Measurements from ENCODE around the gene CCNJ.

CCNJ gene

DNA sequence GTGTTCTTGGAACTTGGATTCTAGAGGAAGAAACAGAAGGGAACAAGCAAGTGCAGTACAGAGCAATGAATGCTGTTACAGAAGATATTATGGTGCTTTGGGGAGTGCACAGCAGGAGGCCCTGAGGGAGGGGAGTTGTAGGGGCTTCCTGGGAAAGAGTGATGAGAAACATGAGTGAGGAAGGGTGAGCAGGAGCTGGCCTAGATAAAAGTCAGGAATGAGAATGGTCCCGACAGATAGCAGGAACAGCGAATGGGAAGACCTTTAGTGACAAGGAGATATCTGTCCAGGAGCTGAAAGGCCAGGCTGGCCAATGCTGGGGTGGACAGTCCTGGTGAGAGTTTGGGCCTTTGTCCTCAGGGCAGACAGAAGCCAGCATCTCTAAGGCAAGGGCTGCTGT, 20.6 kb upstream of the CCNJ start:
- H3K4me3 ChIP-seq (ENCODE audit: low read depth, low read length) = no peak overlapping the region
- TF ChIP-seq, protein P1, sequence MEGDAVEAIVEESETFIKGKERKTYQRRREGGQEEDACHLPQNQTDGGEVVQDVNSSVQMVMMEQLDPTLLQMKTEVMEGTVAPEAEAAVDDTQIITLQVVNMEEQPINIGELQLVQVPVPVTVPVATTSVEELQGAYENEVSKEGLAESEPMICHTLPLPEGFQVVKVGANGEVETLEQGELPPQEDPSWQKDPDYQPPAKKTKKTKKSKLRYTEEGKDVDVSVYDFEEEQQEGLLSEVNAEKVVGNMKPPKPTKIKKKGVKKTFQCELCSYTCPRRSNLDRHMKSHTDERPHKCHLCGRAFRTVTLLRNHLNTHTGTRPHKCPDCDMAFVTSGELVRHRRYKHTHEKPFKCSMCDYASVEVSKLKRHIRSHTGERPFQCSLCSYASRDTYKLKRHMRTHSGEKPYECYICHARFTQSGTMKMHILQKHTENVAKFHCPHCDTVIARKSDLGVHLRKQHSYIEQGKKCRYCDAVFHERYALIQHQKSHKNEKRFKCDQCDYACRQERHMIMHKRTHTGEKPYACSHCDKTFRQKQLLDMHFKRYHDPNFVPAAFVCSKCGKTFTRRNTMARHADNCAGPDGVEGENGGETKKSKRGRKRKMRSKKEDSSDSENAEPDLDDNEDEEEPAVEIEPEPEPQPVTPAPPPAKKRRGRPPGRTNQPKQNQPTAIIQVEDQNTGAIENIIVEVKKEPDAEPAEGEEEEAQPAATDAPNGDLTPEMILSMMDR (IDR thresholded peaks at IDR 0.05; ENCODE audit: low read depth, low read length) = no peak

DNA sequence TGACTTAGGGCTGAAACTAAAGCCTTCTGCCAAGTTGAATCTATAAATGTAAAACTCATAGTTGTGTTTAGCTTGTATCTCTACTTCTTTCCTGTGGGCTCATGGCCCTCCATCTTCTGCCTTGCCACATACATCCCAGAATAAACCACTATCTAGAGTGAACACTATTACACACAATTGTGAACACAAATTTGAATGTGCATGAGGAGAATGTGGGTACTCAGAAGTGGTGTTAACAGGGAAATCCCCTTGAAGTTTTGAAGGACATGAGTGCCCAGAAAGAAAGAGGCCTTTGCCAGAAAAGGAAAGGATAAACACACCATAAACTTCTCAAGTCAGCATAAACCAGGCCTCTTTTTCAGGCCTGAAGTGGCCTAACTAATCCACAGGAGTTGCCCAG, 20.2 kb upstream of the CCNJ start:
- TF ChIP-seq, protein P1 (IDR thresholded peaks at IDR 0.05; ENCODE audit: low read depth, low read length) = no peak

DNA sequence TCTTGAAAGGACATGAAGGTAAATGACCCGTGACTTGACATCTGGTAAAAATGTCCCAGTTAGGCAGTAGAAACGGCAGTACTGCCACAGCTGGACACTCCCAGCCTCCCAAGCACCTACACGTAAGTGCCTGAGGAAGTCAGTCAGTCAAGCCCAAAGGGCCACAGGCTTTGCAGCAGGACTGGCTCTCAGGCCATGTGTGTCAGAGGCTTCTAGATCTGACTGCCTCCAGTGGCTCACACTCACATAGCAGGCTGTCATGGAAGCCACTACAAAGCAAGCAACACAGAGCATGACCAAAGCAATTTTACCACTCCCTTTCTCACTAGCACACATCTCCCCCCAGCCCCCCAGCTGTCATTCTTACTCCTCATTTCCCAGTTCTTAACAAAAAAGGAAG, 17.8 kb upstream of the CCNJ start:
- no peak overlapping the region for H3K4me3 ChIP-seq (ENCODE audit: low read depth, low read length)
- TF ChIP-seq, protein P1 (IDR thresholded peaks at IDR 0.05; ENCODE audit: low read depth, low read length) = 0 out of 2 replicates have a peak, but pooled peaks have one; percentile 4

More for the DNA sequence above, 20.2 kb upstream of the CCNJ start:
- H3K4me3 ChIP-seq (ENCODE audit: low read depth, low read length) = no peak overlapping the region

DNA sequence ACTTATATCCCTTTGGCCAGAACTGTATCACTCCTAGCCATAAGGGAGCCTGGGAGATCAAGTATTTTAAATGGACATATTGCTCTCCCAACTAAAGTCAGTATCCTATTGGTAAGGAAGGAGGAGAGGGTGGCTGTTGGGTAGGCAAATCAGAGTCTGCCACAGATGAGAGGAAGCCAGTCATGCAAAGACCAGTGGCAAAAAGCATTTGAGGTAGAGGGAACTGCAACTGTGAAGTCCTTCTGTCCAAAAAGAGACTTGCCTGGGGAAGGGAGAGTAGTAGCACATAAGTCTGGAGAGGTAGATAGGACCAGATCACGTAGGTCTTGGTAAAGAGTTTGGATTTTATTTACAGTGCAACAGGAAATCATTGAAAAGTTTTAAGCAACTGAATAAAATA, 8.8 kb upstream of the CCNJ start:
- H3K4me3 ChIP-seq (ENCODE audit: low read depth, low read length) = no peak overlapping the region
- TF ChIP-seq, protein P1 (IDR thresholded peaks at IDR 0.05; ENCODE audit: low read depth, low read length) = no peak

DNA sequence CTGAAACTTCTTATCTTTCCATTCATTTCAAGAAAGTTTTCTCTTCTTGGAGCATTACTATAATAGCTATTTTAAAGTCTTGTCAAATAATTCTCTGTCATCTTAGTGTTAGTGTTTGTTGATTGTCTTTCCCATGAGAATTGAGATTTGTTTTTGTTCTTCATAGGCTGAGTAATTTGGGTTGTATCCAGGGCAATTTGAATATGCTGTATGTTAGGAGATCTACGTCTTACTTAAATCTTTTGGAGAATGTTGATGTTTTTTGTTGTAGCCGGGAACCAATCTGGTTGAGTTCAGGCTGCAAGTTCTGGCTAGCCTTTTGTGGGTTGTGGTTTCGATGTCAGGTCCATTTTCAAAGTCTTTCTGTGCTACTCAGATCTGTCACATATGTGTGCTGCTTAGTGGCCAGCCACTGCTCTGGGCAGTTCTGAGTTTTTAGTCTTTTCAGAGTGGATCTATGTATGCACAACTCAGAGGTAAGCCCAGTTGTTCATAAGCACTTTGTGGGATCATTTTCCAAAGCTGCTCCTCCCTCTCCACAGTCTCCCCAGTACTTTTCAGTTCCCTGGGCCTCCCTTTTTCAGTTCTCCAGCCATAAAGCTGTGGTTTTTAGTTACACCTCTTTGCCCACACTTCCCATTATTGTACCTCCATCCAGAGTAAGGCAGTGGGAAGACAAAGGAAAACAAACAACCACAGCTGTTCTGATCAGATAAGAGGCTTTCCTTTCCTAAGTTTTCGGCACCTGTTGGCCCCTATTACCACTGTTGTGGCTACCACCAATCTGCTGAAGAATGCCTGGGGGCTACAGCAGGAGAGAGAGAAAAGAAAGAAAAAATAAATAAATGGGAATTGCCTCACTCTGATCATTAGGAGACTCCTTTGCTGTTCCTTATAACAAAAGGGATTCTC, 4.7 kb upstream of the CCNJ start:
- TF ChIP-seq, protein P1 (IDR thresholded peaks at IDR 0.05; ENCODE audit: low read depth, low read length) = no peak
- no peak overlapping the region for H3K4me3 ChIP-seq (ENCODE audit: low read depth, low read length)

DNA sequence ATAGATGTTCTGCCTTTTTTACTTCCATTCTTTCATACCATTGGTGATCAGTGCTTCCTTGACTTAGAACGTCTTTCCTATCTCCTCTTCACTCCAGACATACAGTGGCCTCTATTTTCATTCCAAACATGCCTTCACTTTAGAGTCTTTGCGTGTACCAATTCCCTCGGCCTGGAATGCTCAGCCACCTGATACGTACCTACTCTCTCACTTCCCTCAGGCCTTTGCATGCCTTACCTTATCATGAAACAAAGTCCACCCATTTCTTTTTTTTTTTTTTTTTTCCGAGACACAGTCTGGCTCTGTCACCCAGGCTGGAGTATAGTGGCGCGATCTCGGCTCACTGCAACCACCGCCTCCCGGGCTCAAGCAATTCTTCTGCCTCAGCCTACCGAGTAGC, 2.2 kb upstream of the CCNJ start:
- no peak overlapping the region for H3K4me3 ChIP-seq (ENCODE audit: low read depth, low read length)
- TF ChIP-seq, protein P1 (IDR thresholded peaks at IDR 0.05; ENCODE audit: low read depth, low read length) = no peak

Measured in WI38 (cell line).